Lung (tissue), 12 donors: ENCODE data around the gene CENPE. TPM values are rescaled to one million over a fixed set of nuclear protein-coding genes. Genes with fewer than 3 reads are reported as not detected.

ENCODE experiments used
- ATAC-seq: fragments of 200-7000 bp; cut with Tn5 transposase; one replicate; pipeline ENCODE4 v1.9.1; 2020; ENCODE audit warnings: moderate number of reproducible peaks; ENCODE audit not compliant: insufficient read depth, low FRiP score
- DNase-seq, 3 donors: peaks; one replicate each; pipeline ENCODE4 v3.0.0-alpha.2; 2013 to 2017
- H3K27ac ChIP-seq, 2 donors: one replicate each; pipeline ENCODE4 v1.5.1; 2013; ENCODE audit warnings: mild to moderate bottlenecking in 2 of 2, moderate library complexity in 2 of 2, control low read depth in 1 of 2, inconsistent platforms in 1 of 2, low read depth in 1 of 2, low read length in 1 of 2
- H3K27me3 ChIP-seq, 3 donors: one replicate each; pipeline ENCODE4 v1.5.1; 2013; ENCODE audit warnings: low read length in 2 of 3; ENCODE audit not compliant: control insufficient read depth in 3 of 3, insufficient read depth in 3 of 3
- H3K36me3 ChIP-seq, 4 donors: one replicate each; pipeline ENCODE4 v1.5.1; 2013; ENCODE audit warnings: low read length in 4 of 4, mild to moderate bottlenecking in 1 of 4, moderate library complexity in 1 of 4; ENCODE audit not compliant: control insufficient read depth in 4 of 4, insufficient read depth in 4 of 4
- H3K4me1 ChIP-seq, 5 donors: one replicate each; pipeline ENCODE4 v1.5.1; 2013; ENCODE audit warnings: low read length in 5 of 5, mild to moderate bottlenecking in 2 of 5, moderate library complexity in 1 of 5; ENCODE audit not compliant: control insufficient read depth in 5 of 5, insufficient read depth in 5 of 5
- H3K4me3 ChIP-seq: one replicate; pipeline ENCODE4 v1.5.1; 2013; ENCODE audit warnings: mild to moderate bottlenecking, control low read depth, moderate library complexity
- H3K9ac ChIP-seq, 2 donors: one replicate each; pipeline ENCODE4 v1.5.1; 2013; ENCODE audit warnings: low read length in 2 of 2, control low read depth in 1 of 2; ENCODE audit not compliant: insufficient read depth in 1 of 2
- H3K9me3 ChIP-seq, 4 donors: one replicate each; pipeline ENCODE4 v1.5.1; 2013; ENCODE audit warnings: low read length in 3 of 4, mild to moderate bottlenecking in 1 of 4, moderate library complexity in 1 of 4; ENCODE audit not compliant: control insufficient read depth in 4 of 4, insufficient read depth in 3 of 4
- WGBS, 2 donors: extraction: QIAGEN DNeasy Blood & Tissue Kit; methylation state at CpG; one replicate each; pipeline ENCODE4 v1.1.7; 2013; 5-methylcytosine and 5-hydroxymethylcytosine counted together
- polyA plus RNA-seq, 2 donors: library from polyadenylated mRNA; stranded (reverse); fragments of 200-250 nt; gene quantifications; one replicate each; pipeline ENCODE4 v1.2.1, GENCODE V29; 2013
- total RNA-seq, 2 donors: library from RNA; depleted of rRNA in 1 of 2; stranded (reverse); fragments of >200 nt in 1 of 2; gene quantifications; one replicate each; pipeline ENCODE4 v1.2.1, GENCODE V29; 2014 to 2021
- TF ChIP-seq, protein P1 (sequence below): IDR thresholded peaks from 2 replicates; pipeline ENCODE4 v1.5.1; 2012; ENCODE audit warnings: mild to moderate bottlenecking; ENCODE audit errors: control extremely low read depth, extremely low read depth
- donor health status: control.
- donor health status: control.
- donor health status: Bipolar disorder and iron deficiency.
- donor health status: healthy.
- donor health status: DM: yes; HTN: yes; CAD: no.

The CENPE gene
- total and polyA plus RNA-seq, 4 donors, result 0.28 to 6.5 (median 0.85) TPM

- DNase-seq (no peak), ATAC-seq (no peak)
- Histone ChIP-seq H3K9ac (no peak overlapping the region), H3K9me3 (no peaks in the 10 kb centered on the region), H3K36me3 (peaks cover 0 to 15% (median 6%) of the 10 kb centered on the region in 4 donors), H3K27me3 (no peaks in the 10 kb centered on the region), H3K27ac (no peak overlapping the region), H3K4me3 (no peak overlapping the region), H3K4me1 (no peaks in the 10 kb centered on the region)
- TF ChIP-seq, protein P1, sequence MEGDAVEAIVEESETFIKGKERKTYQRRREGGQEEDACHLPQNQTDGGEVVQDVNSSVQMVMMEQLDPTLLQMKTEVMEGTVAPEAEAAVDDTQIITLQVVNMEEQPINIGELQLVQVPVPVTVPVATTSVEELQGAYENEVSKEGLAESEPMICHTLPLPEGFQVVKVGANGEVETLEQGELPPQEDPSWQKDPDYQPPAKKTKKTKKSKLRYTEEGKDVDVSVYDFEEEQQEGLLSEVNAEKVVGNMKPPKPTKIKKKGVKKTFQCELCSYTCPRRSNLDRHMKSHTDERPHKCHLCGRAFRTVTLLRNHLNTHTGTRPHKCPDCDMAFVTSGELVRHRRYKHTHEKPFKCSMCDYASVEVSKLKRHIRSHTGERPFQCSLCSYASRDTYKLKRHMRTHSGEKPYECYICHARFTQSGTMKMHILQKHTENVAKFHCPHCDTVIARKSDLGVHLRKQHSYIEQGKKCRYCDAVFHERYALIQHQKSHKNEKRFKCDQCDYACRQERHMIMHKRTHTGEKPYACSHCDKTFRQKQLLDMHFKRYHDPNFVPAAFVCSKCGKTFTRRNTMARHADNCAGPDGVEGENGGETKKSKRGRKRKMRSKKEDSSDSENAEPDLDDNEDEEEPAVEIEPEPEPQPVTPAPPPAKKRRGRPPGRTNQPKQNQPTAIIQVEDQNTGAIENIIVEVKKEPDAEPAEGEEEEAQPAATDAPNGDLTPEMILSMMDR, result no peak
- WGBS, 2 donors, result 38 to 98% methylated on average over 1 of the region's 1 CpG
Measured at GRCh38 chr4:103136671-103137445, 61.3 kb downstream of the CENPE start.

DNA sequence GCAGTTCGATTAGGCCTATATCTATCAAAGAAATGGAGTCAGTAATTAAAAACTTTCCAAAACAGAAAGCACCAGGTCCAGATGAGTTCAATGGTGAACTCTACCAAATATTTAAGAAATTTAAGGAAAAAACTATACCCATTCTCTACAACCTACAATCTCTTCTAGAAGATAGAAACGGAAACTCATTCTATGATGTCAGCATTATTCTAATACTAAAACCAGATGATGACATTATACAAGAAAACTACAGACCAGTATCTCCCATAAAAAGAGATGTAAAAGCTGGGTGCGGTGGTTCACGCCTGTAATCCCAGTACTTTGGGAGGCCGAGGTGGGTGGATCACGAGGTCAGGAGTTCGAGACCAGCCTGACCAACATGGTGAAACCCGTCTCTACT, 69.0 kb downstream of the CENPE start:
- no peak overlapping the region for H3K27ac ChIP-seq
- no peaks in the 10 kb centered on the region for H3K27me3 ChIP-seq
- no peaks in the 10 kb centered on the region for H3K4me1 ChIP-seq
- ATAC-seq, result no peak
- no peak for DNase-seq
- TF ChIP-seq, protein P1, result no peak
- H3K4me3 ChIP-seq, result no peak overlapping the region
- H3K9me3 ChIP-seq, result no peaks in the 10 kb centered on the region
- no peak overlapping the region for H3K9ac ChIP-seq
- peaks cover 0 to 14% (median 3%) of the 10 kb centered on the region in 4 donors for H3K36me3 ChIP-seq
- WGBS, 2 donors, result 93 to 98% methylated on average over 8 of the region's 8 CpGs

GRCh38 chr4:103126126-103126525, 72.0 kb downstream of the CENPE start:
- TF ChIP-seq, protein P1, result no peak
- Histone ChIP-seq H3K9me3 (no peaks in the 10 kb centered on the region), H3K4me3 (no peak overlapping the region), H3K27me3 (no peaks in the 10 kb centered on the region), H3K9ac (no peak overlapping the region), H3K36me3 (peaks cover 0 to 16% (median 4%) of the 10 kb centered on the region in 4 donors), H3K4me1 (no peaks in the 10 kb centered on the region), H3K27ac (no peak overlapping the region)
- no peak for ATAC-seq
- 96 to 98% methylated on average over 3 of the region's 3 CpGs for WGBS, 2 donors
- DNase-seq, result no peak

DNA sequence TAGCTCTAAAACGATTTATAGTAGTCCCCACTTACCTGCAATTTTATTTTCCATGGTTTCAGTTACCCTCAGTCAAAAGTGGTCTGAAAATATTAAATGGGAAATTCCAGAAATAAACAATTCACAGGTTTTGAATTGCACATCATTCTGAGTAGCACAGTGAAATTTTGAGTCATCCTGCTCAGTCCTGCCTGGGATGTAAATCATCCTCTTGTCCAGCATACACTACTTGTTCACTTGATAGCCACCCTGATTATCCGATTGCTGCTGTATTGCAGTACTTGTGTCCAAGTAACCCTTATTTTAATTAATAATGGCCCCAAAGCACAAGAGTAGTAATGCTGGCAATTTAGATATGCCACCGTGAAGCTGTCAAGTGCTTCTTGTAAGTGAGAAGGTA, 75.0 kb downstream of the CENPE start:
- no peak for ATAC-seq
- no peaks in the 10 kb centered on the region for H3K27me3 ChIP-seq
- WGBS, 2 donors, result 78 to 82% methylated on average over 3 of the region's 3 CpGs
- H3K9ac ChIP-seq, result no peak overlapping the region
- H3K27ac ChIP-seq, result no peak overlapping the region
- no peak for DNase-seq
- H3K4me3 ChIP-seq, result no peak overlapping the region
- no peaks in the 10 kb centered on the region for H3K4me1 ChIP-seq
- no peaks in the 10 kb centered on the region for H3K9me3 ChIP-seq
- TF ChIP-seq, protein P1, result no peak
- peaks cover 0 to 8% (median 1%) of the 10 kb centered on the region in 4 donors for H3K36me3 ChIP-seq
